CD1c-positive myeloid dendritic cell (primary cell): ENCODE results near the gene GPR32.
"Not testable (repeated sequence)": the region's sequence is repeated elsewhere in the genome, so short reads cannot be mapped to it uniquely, and the experiment has no call there.

Experiments
- DNase-seq: peaks from one replicate; pipeline ENCODE4 v3.0.0-alpha.2; 2016; ENCODE audit errors: extremely low spot score

GPR32 gene

GRCh38 chr19:50780753-50781435, 10.6 kb downstream of the GPR32 start:
- DNase-seq, result no peak

- not testable (repeated sequence) for DNase-seq
Measured at GRCh38 chr19:50783848-50784152, 13.5 kb downstream of the GPR32 start.

GRCh38 chr19:50784710-50785109, 14.4 kb downstream of the GPR32 start:
- DNase-seq, result no peak

- no peak for DNase-seq
Measured at GRCh38 chr19:50785329-50785728, 15.1 kb downstream of the GPR32 start.

- DNase-seq, result no peak
Measured at GRCh38 chr19:50790396-50790795, 20.1 kb downstream of the GPR32 start, which contains the start of gene ACP4. Gene ACP4, plus strand, starts transcription at chr19:50790415. Its CDS starts 0 bp downstream, at chr19:50790415.

GRCh38 chr19:50790922-50791467, 20.7 kb downstream of the GPR32 start:
- DNase-seq, result no peak

- no peak for DNase-seq
Measured at GRCh38 chr19:50791594-50792271, 21.5 kb downstream of the GPR32 start.

GRCh38 chr19:50792272-50793250, 22.3 kb downstream of the GPR32 start:
- DNase-seq, result no peak

- DNase-seq, result no peak
Measured at GRCh38 chr19:50793558-50794065, 23.3 kb downstream of the GPR32 start.

GRCh38 chr19:50794074-50794875, 24.0 kb downstream of the GPR32 start:
- no peak for DNase-seq

- DNase-seq, result no peak
Measured at GRCh38 chr19:50794876-50795663, 24.8 kb downstream of the GPR32 start.

- no peak for DNase-seq
Measured at GRCh38 chr19:50795664-50796073, 25.4 kb downstream of the GPR32 start.

GRCh38 chr19:50796128-50796633, 25.9 kb downstream of the GPR32 start:
- DNase-seq, result no peak

GRCh38 chr19:50796634-50797428, 26.6 kb downstream of the GPR32 start:
- DNase-seq, result no peak

- no peak for DNase-seq
Measured at GRCh38 chr19:50797429-50797780, 27.1 kb downstream of the GPR32 start.

- no peak for DNase-seq
Measured at GRCh38 chr19:50797781-50798658, 27.8 kb downstream of the GPR32 start.

GRCh38 chr19:50798659-50799546, 28.6 kb downstream of the GPR32 start:
- DNase-seq, result no peak
